SK-N-SH treated with all-trans-retinoic acid at 6 μM for 48 hours (cell line): ENCODE measurements around the gene DNAH9.

Experiments
- ATAC-seq: fragments of 200-7000 bp; cut with Tn5 transposase; 3 replicates; pipeline ENCODE4 v1.9.1; 2020; ENCODE audit warnings: mild to moderate bottlenecking, moderate library complexity
- ARNTL ChIP-seq: fragments of 450-650 bp; formaldehyde crosslinking; IDR thresholded peaks from 2 replicates; pipeline ENCODE4 v1.5.0; 2020; ENCODE audit warnings: low read depth, mild to moderate bottlenecking, moderate library complexity, borderline replicate concordance
- BACH2 ChIP-seq: fragments of 250-450 bp; sonication (Bioruptor Pico); IDR thresholded peaks from 2 replicates; pipeline ENCODE4 v1.9.0; 2021; ENCODE audit warnings: mild to moderate bottlenecking, borderline replicate concordance
- ESRRG ChIP-seq: fragments of 250-450 bp; sonication (Bioruptor Pico); IDR thresholded peaks from 2 replicates; pipeline ENCODE4 v1.6.1; 2021; ENCODE audit warnings: mild to moderate bottlenecking
- GLIS3 ChIP-seq: fragments of 250-450 bp; sonication (Bioruptor Pico); IDR thresholded peaks from 2 replicates; pipeline ENCODE4 v1.5.0; 2020; ENCODE audit warnings: mild to moderate bottlenecking, moderate library complexity
- ISL1 ChIP-seq: fragments of 250-450 bp; sonication (Bioruptor Pico); IDR thresholded peaks from 2 replicates; pipeline ENCODE4 v2.1.2; 2022; ENCODE audit warnings: mild to moderate bottlenecking, moderate library complexity
- OSR1 ChIP-seq: fragments of 250-450 bp; sonication (Bioruptor Pico); IDR thresholded peaks from 2 replicates; pipeline ENCODE4 v1.8.0; 2022; ENCODE audit warnings: moderate library complexity, mild to moderate bottlenecking, inconsistent platforms
- PPARA ChIP-seq: fragments of 250-450 bp; sonication (Bioruptor Pico); IDR thresholded peaks from 2 replicates; pipeline ENCODE4 v1.5.0; 2020; ENCODE audit warnings: mild to moderate bottlenecking, borderline replicate concordance
- RARB ChIP-seq: fragments of 250-450 bp; sonication (Bioruptor Pico); IDR thresholded peaks from 2 replicates; pipeline ENCODE4 v1.8.0; 2021; ENCODE audit warnings: mild to moderate bottlenecking, moderate library complexity
- SNAI2 ChIP-seq: fragments of 250-450 bp; sonication (Bioruptor Pico); IDR thresholded peaks from 2 replicates; pipeline ENCODE4 v1.5.0; 2020; ENCODE audit warnings: mild to moderate bottlenecking, moderate library complexity
- TCF4 ChIP-seq: fragments of 250-450 bp; sonication (Bioruptor Pico); IDR thresholded peaks from 2 replicates; pipeline ENCODE4 v1.8.0; 2021; ENCODE audit warnings: mild to moderate bottlenecking, moderate library complexity, borderline replicate concordance
- TOX ChIP-seq: fragments of 250-450 bp; sonication (Bioruptor Pico); IDR thresholded peaks from 2 replicates; pipeline ENCODE4 v1.8.0; 2021; ENCODE audit warnings: mild to moderate bottlenecking, moderate library complexity, borderline replicate concordance
- ZC3H10 ChIP-seq: fragments of 250-450 bp; sonication (Bioruptor Pico); IDR thresholded peaks from 2 replicates; pipeline ENCODE4 v1.5.1; 2021; ENCODE audit warnings: mild to moderate bottlenecking, moderate library complexity
- ZFP3 ChIP-seq: fragments of 250-450 bp; sonication (Bioruptor Pico); IDR thresholded peaks from 2 replicates; pipeline ENCODE4 v1.5.0; 2020; ENCODE audit warnings: mild to moderate bottlenecking, moderate library complexity
- ZFP30 ChIP-seq: fragments of 450-650 bp; formaldehyde crosslinking; IDR thresholded peaks from 2 replicates; pipeline ENCODE4 v1.5.0; 2022; ENCODE audit warnings: mild to moderate bottlenecking, moderate library complexity
- ZNF70 ChIP-seq: fragments of 450-650 bp; formaldehyde crosslinking; IDR thresholded peaks from 2 replicates; pipeline ENCODE4 v1.5.0; 2020; ENCODE audit warnings: mild to moderate bottlenecking, moderate library complexity
- ZNF8 ChIP-seq: fragments of 450-650 bp; formaldehyde crosslinking; IDR thresholded peaks from 2 replicates; pipeline ENCODE4 v1.5.0; 2020; ENCODE audit warnings: mild to moderate bottlenecking, moderate library complexity
- TF ChIP-seq, protein P1 (sequence below): fragments of 250-450 bp; sonication (Bioruptor Pico); IDR thresholded peaks from 2 replicates; pipeline ENCODE4 v1.5.1; 2021; ENCODE audit warnings: mild to moderate bottlenecking, moderate library complexity
- TF ChIP-seq, protein P2 (sequence below): fragments of 250-450 bp; sonication (Bioruptor Pico); IDR thresholded peaks from 2 replicates; pipeline ENCODE4 v1.5.1; 2020; ENCODE audit warnings: low read depth, mild to moderate bottlenecking, moderate library complexity
- TF ChIP-seq, protein P3 (sequence below): fragments of 250-450 bp; sonication (Bioruptor Pico); IDR thresholded peaks from 2 replicates; pipeline ENCODE4 v1.8.0; 2020; ENCODE audit warnings: mild to moderate bottlenecking, moderate library complexity, borderline replicate concordance
- TF ChIP-seq, protein P4 (sequence below): fragments of 250-450 bp; sonication (Bioruptor Pico); IDR thresholded peaks from 2 replicates; pipeline ENCODE4 v1.5.0; 2020; ENCODE audit warnings: mild to moderate bottlenecking, moderate library complexity

DNAH9 gene

DNA sequence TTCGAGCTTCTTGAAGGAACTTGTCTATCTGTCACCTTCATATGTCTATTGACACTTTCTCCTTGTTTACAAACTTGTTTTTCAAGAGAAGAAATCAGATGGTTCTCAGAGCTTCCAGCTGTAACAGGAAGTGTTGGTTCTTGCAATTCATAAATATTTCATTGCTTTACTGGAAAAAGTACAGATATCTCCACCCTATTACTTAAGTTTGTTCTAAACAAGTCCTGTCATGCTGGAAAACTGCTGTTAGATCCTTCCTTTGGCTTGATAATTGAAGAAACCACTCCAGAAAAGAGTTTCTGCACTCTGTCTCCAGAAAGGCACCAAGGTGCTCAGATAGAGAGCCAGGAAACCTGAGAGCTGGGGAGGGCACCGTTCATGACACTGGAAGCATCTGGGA is 181.6 kb downstream of the DNAH9 start:
- TF ChIP-seq TCF4 (CRISPR knock-in tag): no peak
- TF ChIP-seq TOX (CRISPR knock-in tag): no peak
- TF ChIP-seq GLIS3 (CRISPR knock-in tag): no peak
- TF ChIP-seq ZFP3 (CRISPR knock-in tag): no peak
- ATAC-seq: no peak

DNA sequence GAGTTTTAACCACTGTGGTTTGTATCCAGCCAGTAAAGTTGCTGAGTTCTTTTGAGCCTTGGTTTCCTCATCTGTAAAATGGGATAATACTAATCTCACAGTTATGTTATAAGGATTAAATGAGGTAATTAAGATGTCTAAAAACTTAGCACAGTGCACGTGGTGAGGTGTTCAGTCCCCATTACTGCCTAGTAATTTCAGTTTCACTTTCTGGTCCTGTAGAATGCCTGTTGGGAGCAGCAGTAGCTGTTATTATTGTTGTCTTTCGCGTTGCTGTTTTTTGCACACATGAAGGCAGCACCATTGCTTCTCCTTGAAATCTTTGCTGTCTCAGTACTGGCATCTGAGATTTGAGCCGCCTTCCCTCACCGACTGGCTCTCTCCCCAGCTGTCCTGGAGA is 182.4 kb downstream of the DNAH9 start:
- ATAC-seq: no peak
- no peak for TF ChIP-seq PPARA
- TF ChIP-seq, protein P1, sequence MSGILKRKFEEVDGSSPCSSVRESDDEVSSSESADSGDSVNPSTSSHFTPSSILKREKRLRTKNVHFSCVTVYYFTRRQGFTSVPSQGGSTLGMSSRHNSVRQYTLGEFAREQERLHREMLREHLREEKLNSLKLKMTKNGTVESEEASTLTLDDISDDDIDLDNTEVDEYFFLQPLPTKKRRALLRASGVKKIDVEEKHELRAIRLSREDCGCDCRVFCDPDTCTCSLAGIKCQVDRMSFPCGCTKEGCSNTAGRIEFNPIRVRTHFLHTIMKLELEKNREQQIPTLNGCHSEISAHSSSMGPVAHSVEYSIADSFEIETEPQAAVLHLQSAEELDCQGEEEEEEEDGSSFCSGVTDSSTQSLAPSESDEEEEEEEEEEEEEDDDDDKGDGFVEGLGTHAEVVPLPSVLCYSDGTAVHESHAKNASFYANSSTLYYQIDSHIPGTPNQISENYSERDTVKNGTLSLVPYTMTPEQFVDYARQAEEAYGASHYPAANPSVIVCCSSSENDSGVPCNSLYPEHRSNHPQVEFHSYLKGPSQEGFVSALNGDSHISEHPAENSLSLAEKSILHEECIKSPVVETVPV (CRISPR knock-in tag): no peak
- TF ChIP-seq TOX (CRISPR knock-in tag): no peak
- no peak for TF ChIP-seq ESRRG (CRISPR knock-in tag)
- TF ChIP-seq ARNTL (CRISPR knock-in tag): no peak
- TF ChIP-seq, protein P2, sequence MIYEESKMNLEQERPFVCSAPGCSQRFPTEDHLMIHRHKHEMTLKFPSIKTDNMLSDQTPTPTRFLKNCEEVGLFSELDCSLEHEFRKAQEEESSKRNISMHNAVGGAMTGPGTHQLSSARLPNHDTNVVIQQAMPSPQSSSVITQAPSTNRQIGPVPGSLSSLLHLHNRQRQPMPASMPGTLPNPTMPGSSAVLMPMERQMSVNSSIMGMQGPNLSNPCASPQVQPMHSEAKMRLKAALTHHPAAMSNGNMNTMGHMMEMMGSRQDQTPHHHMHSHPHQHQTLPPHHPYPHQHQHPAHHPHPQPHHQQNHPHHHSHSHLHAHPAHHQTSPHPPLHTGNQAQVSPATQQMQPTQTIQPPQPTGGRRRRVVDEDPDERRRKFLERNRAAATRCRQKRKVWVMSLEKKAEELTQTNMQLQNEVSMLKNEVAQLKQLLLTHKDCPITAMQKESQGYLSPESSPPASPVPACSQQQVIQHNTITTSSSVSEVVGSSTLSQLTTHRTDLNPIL (CRISPR knock-in tag): no peak
- TF ChIP-seq BACH2: no peak
- TF ChIP-seq ISL1 (CRISPR knock-in tag): no peak
- TF ChIP-seq ZFP30 (CRISPR knock-in tag): no peak
- no peak for TF ChIP-seq SNAI2 (CRISPR knock-in tag)
- TF ChIP-seq ZC3H10: no peak
- no peak for TF ChIP-seq RARB
- no peak for TF ChIP-seq ZFP3 (CRISPR knock-in tag)
- TF ChIP-seq ZNF70 (CRISPR knock-in tag): no peak
- TF ChIP-seq, protein P3, sequence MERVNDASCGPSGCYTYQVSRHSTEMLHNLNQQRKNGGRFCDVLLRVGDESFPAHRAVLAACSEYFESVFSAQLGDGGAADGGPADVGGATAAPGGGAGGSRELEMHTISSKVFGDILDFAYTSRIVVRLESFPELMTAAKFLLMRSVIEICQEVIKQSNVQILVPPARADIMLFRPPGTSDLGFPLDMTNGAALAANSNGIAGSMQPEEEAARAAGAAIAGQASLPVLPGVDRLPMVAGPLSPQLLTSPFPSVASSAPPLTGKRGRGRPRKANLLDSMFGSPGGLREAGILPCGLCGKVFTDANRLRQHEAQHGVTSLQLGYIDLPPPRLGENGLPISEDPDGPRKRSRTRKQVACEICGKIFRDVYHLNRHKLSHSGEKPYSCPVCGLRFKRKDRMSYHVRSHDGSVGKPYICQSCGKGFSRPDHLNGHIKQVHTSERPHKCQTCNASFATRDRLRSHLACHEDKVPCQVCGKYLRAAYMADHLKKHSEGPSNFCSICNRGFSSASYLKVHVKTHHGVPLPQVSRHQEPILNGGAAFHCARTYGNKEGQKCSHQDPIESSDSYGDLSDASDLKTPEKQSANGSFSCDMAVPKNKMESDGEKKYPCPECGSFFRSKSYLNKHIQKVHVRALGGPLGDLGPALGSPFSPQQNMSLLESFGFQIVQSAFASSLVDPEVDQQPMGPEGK (CRISPR knock-in tag): no peak
- TF ChIP-seq OSR1 (CRISPR knock-in tag): no peak

DNA sequence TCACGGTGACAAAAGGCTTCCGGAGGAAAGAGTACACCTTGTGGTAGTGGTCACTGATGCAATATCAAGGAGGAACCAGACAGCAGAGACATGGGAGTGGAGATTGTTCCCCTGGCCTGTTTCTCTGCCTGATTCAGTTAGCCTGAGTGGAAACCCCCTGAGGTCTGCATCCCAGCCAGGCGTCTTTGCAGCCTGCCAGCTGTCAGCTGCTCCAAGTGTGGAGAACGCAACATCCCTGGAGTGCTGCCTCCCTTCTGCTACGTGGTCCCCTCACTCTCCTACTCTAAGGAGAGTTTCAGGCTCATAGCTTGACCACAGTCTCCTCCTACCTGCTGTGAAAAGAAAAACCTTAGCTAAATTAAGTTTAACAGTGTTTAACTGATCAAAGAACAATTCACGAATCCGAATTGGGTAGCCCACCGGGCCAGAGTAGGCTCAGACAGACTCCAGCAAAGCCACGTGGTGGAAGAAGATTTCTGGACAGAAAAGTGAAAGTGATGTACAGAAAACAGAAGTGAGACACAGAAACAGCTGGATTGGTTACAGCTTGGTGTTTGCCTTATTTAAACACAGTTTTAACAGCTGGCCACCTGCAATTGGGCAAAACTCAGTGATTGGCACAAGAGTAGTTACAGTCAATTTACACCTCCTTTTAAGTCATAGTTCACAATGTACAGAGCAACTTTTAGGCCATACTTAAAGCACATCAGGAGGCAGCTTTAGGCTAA is 188.6 kb downstream of the DNAH9 start:
- TF ChIP-seq ZFP30 (CRISPR knock-in tag): no peak
- TF ChIP-seq GLIS3 (CRISPR knock-in tag): no peak
- no peak for ATAC-seq

DNA sequence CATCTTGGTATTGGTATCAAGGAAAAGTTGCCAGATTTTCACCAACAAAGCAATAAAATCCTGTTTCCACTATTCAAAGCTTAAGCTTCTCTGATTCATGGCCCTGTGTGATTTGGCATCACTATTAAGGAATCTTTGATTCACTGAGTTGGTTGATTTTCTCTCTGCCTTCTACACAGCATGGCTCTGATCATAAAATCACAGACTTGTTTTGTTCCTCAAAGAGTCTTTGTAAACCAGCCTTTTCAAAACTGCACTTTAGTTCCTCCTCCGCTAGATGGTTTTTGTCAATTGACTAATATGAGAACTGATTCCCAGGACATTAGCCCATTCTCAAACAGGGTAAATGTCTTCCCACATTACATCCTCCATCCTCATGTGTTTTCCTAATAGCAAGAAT is 197.6 kb downstream of the DNAH9 start:
- TF ChIP-seq TCF4 (CRISPR knock-in tag): no peak
- ATAC-seq: no peak

DNA sequence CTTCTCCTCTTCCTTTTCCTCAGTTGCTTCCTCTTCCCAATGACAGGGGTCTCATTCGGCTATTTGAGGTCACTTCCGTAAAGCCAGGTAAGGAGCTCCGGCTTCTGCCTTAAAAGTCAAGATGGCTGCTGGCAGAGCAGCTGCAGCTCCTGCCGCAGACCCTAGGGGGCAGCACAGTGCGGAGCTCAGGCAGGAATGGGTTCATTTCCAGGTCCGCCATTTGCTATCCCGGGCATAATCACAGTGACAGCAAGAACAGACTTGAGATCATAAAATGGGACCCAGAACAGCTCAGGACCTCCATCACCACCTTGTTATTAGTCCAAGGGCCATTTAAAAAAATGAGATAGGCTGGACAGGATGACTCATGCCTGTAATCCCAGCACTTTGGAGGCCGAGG is 199.5 kb downstream of the DNAH9 start:
- TF ChIP-seq RARB (no peak), ZC3H10 (no peak), ZFP30 (CRISPR knock-in tag) (no peak), ZNF70 (CRISPR knock-in tag) (no peak), ZFP3 (CRISPR knock-in tag) (no peak), ESRRG (CRISPR knock-in tag) (no peak), OSR1 (CRISPR knock-in tag) (no peak), GLIS3 (CRISPR knock-in tag) (no peak), ARNTL (CRISPR knock-in tag) (no peak), ZNF8 (no peak), TOX (CRISPR knock-in tag) (no peak), TCF4 (CRISPR knock-in tag) (no peak), SNAI2 (CRISPR knock-in tag) (no peak), ISL1 (CRISPR knock-in tag) (no peak), BACH2 (no peak)
- TF ChIP-seq, protein P2 (CRISPR knock-in tag): no peak
- TF ChIP-seq, protein P4, sequence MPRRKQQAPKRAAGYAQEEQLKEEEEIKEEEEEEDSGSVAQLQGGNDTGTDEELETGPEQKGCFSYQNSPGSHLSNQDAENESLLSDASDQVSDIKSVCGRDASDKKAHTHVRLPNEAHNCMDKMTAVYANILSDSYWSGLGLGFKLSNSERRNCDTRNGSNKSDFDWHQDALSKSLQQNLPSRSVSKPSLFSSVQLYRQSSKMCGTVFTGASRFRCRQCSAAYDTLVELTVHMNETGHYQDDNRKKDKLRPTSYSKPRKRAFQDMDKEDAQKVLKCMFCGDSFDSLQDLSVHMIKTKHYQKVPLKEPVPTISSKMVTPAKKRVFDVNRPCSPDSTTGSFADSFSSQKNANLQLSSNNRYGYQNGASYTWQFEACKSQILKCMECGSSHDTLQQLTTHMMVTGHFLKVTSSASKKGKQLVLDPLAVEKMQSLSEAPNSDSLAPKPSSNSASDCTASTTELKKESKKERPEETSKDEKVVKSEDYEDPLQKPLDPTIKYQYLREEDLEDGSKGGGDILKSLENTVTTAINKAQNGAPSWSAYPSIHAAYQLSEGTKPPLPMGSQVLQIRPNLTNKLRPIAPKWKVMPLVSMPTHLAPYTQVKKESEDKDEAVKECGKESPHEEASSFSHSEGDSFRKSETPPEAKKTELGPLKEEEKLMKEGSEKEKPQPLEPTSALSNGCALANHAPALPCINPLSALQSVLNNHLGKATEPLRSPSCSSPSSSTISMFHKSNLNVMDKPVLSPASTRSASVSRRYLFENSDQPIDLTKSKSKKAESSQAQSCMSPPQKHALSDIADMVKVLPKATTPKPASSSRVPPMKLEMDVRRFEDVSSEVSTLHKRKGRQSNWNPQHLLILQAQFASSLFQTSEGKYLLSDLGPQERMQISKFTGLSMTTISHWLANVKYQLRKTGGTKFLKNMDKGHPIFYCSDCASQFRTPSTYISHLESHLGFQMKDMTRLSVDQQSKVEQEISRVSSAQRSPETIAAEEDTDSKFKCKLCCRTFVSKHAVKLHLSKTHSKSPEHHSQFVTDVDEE (CRISPR knock-in tag): no peak
- ATAC-seq: no peak
